Heart right ventricle (tissue), 16 donors: ENCODE results near the gene TSPAN10. TPM values are rescaled to one million over a fixed set of nuclear protein-coding genes. Genes with fewer than 3 reads are reported as not detected.

Experiments
- ATAC-seq, 8 donors: fragments of 200-7000 bp; cut with Tn5 transposase; one replicate each; pipeline ENCODE4 v1.9.1; 2020; ENCODE audit warnings: mild to moderate bottlenecking in 8 of 8, moderate library complexity in 8 of 8, moderate number of reproducible peaks in 1 of 8
- DNase-seq, 2 donors: peaks; one replicate each; pipeline ENCODE4 v3.0.0-alpha.2; 2020
- H3K27ac ChIP-seq, 10 donors: fragments of 200-600 bp; sonication (generic) in 2 of 10; one replicate each; pipeline versions ENCODE4 v1.5.0 to v1.8.0; 2020 to 2022; ENCODE audit warnings: mild to moderate bottlenecking in 3 of 10
- H3K27me3 ChIP-seq, 7 donors: fragments of 200-600 bp; one replicate each; pipeline ENCODE4 v1.8.0; 2021 to 2022; ENCODE audit warnings: mild to moderate bottlenecking in 2 of 7
- H3K36me3 ChIP-seq, 9 donors: fragments of 200-600 bp; sonication (generic) in 1 of 9; one replicate each; pipeline versions ENCODE4 v1.5.0 to v1.8.0; 2020 to 2022; ENCODE audit warnings: mild to moderate bottlenecking in 2 of 9
- H3K4me1 ChIP-seq, 9 donors: fragments of 200-600 bp; sonication (generic) in 1 of 9; one replicate each; pipeline versions ENCODE4 v1.5.0 to v1.8.0; 2020 to 2022; ENCODE audit warnings: mild to moderate bottlenecking in 4 of 9
- H3K4me3 ChIP-seq, 10 donors: fragments of 200-600 bp; sonication (generic) in 2 of 10; one replicate each; pipeline versions ENCODE4 v1.5.0 to v1.8.0; 2020 to 2022; ENCODE audit warnings: mild to moderate bottlenecking in 7 of 10, moderate library complexity in 2 of 10
- H3K9me3 ChIP-seq, 11 donors: fragments of 200-600 bp in 10 of 11; sonication (generic) in 2 of 11; one replicate each; pipeline versions ENCODE4 v1.5.0 to v1.8.0; 2013 to 2022; ENCODE audit warnings: mild to moderate bottlenecking in 2 of 11, control low read depth in 1 of 11, moderate library complexity in 1 of 11
- WGBS, 2 donors: extraction: QIAGEN DNeasy Blood & Tissue Kit; methylation state at CpG; one replicate each; pipeline ENCODE4 v1.1.7; 2013; ENCODE audit warnings: inconsistent platforms in 1 of 2; 5-methylcytosine and 5-hydroxymethylcytosine counted together
- intact Hi-C, 10 donors: fragments of 100-400 bp; cut with DNase I; formaldehyde crosslinking; loops; one replicate each; pipeline versions ENCODE4 v1.11.1 to v1.14.2; 2022
- polyA plus RNA-seq, 2 donors: library from polyadenylated mRNA; stranded (reverse); fragments of 200-250 nt; gene quantifications; one replicate each; pipeline ENCODE4 v1.2.3, GENCODE V29; 2013
- total RNA-seq, 10 donors: library from RNA; stranded (reverse); fragmentation: NEBNext Ultra II Directional in 3 of 10; extraction: Animal tissue kit (Norgen Biotek cat#: 25700) in 3 of 10; gene quantifications; one replicate each; pipeline versions ENCODE4 v1.2.1 to v1.2.4, GENCODE V29; 2021 to 2023
- TF ChIP-seq, protein P1 (sequence below), 9 donors: fragments of 200-600 bp; sonication (generic) in 2 of 9; IDR thresholded peaks; one replicate each; pipeline versions ENCODE4 v1.5.0 to v1.8.0; 2021 to 2022; ENCODE audit warnings: antibody characterized with exemption in 9 of 9, mild to moderate bottlenecking in 5 of 9, moderate library complexity in 1 of 9
- donor health status: Arrhythmogenic right ventricular cardiomyopathy.
- donor health status: ischemic (EF 13 %, LVEDD 7.1; RV severe dilation, severe dysfunction).
- donor health status: healthy with polysubstance abuse.
- donor health status: DM: no; HTN: yes; CAD: no.
- donor health status: DM: no; HTN: no; CAD: no.
- donor health status: ischemic (EF 25% LVEDD 6.9; RV normal size, moderate dysfunction).
- donor health status: ischemic (EF 25% LVEDD 5.7; RV mildly dilated, moderate dysfunction).
- donor health status: healthy.
- donor health status: DM: yes; HTN: yes; CAD: no.
- donor health status: Ischemic cardiomyopathy.
- donor health status: ischemic (EF 35%, LVEDD 5.7; RV mildly dilated, moderate dysfunction).
- donor health status: nonischemic (EF 11% LVEDD 7.7; RV severe dilation, severe dysfunction).
- donor health status: DM: yes; HTN: yes; CAD: no.
- donor health status: PGD.
- donor health status: ischemic (EF 29% LVEDD 5.4; RV normal size, mild dysfunction).
- donor health status: nonischemic (EF 23%, LVEDD 6.1; RV moderate dilation, normal function).

The TSPAN10 gene
- total and polyA plus RNA-seq, 12 donors = 0.12 to 0.57 (median 0.25) TPM

DNA sequence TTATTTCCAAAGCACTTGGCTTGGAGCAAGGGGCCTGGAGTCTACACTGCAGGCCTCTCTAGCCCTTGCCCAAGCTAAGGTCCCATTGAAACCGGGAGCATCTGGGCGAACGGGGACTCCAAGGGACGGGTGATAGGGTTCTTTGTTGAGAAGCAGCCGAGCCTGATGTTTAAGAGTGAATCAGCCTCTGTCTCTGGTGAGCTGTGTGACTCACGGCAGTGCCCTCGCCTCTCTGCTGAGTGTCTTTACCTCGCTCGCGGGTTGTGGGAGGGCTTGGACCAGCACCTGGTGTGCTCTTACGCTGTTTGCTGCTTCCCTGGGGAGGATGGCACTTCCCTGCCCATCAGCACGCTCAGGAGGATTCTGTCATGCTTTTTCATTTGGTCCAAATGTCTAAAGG lies 48.1 kb downstream of the TSPAN10 start:
- DNase-seq = no peak
- peak overlapping the region in 4 of 10 donors; percentile 87 to 96 (median 91) for H3K27ac ChIP-seq
- WGBS, 2 donors = 76 to 82% methylated on average over 12 of the region's 12 CpGs
- intact Hi-C loops = no loop called here
- no peak for ATAC-seq
- no peaks in the 10 kb centered on the region for H3K27me3 ChIP-seq
- H3K4me1 ChIP-seq = peaks cover 15 to 49% (median 32%) of the 10 kb centered on the region in 9 donors
- peaks cover 0 to 64% (median 37%) of the 10 kb centered on the region in 9 donors for H3K36me3 ChIP-seq
- H3K9me3 ChIP-seq = no peaks in the 10 kb centered on the region
- peak overlapping the region in 9 of 10 donors; percentile 71 to 100 (median 95) for H3K4me3 ChIP-seq
- TF ChIP-seq, protein P1, sequence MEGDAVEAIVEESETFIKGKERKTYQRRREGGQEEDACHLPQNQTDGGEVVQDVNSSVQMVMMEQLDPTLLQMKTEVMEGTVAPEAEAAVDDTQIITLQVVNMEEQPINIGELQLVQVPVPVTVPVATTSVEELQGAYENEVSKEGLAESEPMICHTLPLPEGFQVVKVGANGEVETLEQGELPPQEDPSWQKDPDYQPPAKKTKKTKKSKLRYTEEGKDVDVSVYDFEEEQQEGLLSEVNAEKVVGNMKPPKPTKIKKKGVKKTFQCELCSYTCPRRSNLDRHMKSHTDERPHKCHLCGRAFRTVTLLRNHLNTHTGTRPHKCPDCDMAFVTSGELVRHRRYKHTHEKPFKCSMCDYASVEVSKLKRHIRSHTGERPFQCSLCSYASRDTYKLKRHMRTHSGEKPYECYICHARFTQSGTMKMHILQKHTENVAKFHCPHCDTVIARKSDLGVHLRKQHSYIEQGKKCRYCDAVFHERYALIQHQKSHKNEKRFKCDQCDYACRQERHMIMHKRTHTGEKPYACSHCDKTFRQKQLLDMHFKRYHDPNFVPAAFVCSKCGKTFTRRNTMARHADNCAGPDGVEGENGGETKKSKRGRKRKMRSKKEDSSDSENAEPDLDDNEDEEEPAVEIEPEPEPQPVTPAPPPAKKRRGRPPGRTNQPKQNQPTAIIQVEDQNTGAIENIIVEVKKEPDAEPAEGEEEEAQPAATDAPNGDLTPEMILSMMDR (IDR thresholded peaks at IDR 0.05) = no peak

DNA sequence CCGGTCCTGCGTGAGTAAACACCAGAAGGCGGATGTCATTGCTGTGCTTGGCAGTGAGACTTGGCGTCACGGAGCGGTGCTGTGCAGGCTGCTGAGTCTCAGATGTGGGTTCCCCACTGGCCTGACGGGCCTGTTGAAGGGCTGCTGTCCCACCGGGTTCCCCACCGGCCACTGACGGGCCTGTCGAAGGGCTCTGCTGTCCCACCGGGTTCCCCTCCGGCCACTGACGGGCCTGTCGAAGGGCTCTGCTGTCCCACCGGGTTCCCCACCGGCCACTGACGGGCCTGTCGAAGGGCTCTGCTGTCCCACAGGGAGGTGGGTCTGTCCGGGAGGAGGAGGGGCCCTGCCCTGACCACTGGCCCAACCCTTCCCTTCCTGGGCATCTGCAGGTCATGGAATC lies 49.6 kb downstream of the TSPAN10 start:
- TF ChIP-seq, protein P1 (IDR thresholded peaks at IDR 0.05) = no peak
- Histone ChIP-seq H3K4me1 (peaks cover 15 to 39% (median 31%) of the 10 kb centered on the region in 9 donors), H3K36me3 (peaks cover 0 to 66% (median 51%) of the 10 kb centered on the region in 9 donors), H3K27ac (no peak overlapping the region), H3K4me3 (no peak overlapping the region), H3K27me3 (no peaks in the 10 kb centered on the region), H3K9me3 (no peaks in the 10 kb centered on the region)
- no peak for ATAC-seq
- intact Hi-C loops = no loop called here
- WGBS, 2 donors = 90 to 92% methylated on average over 20 of the region's 20 CpGs
- DNase-seq = no peak

DNA sequence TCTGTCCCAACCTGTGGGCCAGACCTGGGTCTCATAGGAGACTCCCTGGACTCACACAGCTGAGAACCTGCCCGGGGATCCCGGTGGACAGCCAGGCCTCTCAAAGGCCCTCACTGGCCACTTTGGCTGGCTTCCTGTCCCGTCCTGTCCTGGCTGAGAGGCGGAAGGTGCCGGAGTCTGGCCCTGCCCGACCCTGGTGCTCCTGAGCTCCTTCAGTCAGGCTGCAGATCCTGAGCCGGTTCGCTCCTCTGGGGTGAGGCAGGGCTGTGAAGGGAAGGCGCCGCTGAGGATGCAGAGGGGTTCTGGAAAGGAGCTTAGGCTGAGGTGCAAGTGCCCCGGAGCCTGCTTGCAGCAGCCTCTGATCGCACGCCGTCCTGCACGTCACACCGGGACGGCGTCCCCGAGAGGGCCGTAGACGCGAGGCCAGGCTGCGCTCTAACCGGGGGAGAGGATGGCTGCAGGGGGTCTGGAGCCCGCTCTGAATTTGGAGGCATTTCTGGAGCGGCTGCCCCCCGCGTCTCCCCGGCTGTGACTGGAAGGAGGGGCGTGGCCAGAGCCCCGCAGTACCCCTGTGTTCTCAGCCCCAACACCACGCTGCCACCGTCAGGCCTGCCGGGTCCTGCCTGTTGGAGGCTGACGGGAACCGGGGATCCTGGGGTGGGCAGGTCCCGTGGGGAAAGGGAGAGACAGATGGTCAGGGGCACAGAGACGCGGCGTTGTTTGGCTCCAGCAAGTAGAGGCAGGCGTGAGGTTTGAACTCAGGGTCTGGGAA lies 51.0 kb downstream of the TSPAN10 start:
- TF ChIP-seq, protein P1 (IDR thresholded peaks at IDR 0.05) = no peak
- no peak for ATAC-seq

DNA sequence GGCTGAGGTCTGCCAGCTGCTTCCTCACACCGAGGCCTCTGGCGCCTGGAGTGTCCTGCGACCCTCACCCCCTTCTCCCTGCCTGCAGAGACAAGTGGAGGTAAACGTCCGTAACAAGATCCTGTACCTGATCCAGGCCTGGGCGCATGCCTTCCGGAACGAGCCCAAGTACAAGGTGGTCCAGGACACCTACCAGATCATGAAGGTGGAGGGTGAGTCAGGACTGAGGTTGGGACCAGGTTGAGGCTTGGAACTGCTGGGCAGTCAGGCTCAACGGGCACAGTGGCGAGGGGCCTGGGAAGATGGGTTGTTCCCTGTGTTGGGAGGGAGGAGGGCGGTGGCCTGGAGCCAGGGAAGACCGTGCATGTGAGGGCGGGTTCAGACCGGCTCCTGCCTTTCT lies 51.6 kb downstream of the TSPAN10 start:
- peaks cover 12 to 22% (median 18%) of the 10 kb centered on the region in 9 donors for H3K4me1 ChIP-seq
- WGBS, 2 donors = 89% methylated on average over 14 of the region's 14 CpGs
- no peak overlapping the region for H3K27ac ChIP-seq
- intact Hi-C loops = no loop called here
- TF ChIP-seq, protein P1 (IDR thresholded peaks at IDR 0.05) = no peak
- no peaks in the 10 kb centered on the region for H3K9me3 ChIP-seq
- ATAC-seq = no peak
- no peaks in the 10 kb centered on the region for H3K27me3 ChIP-seq
- no peak for DNase-seq
- H3K4me3 ChIP-seq = no peak overlapping the region
- peaks cover 5 to 84% (median 68%) of the 10 kb centered on the region in 9 donors for H3K36me3 ChIP-seq

More for the DNA sequence above, 51.0 kb downstream of the TSPAN10 start:
- 92 to 93% methylated on average over 41 of the region's 41 CpGs for WGBS, 2 donors
- H3K4me3 ChIP-seq = no peak overlapping the region
- intact Hi-C loops = no loop called here
- H3K36me3 ChIP-seq = peaks cover 2 to 77% (median 61%) of the 10 kb centered on the region in 9 donors
- peaks cover 12 to 25% (median 19%) of the 10 kb centered on the region in 9 donors for H3K4me1 ChIP-seq
- no peaks in the 10 kb centered on the region for H3K27me3 ChIP-seq
- no peak for DNase-seq
- H3K9me3 ChIP-seq = no peaks in the 10 kb centered on the region
- no peak overlapping the region for H3K27ac ChIP-seq
